Activated T-cell treated with anti-CD3 and anti-CD28 coated beads for 48 hours (primary cell): ENCODE results near the gene TMEM140.
"Not testable (repeated sequence)": the region's sequence is repeated elsewhere in the genome, so short reads cannot be mapped to it uniquely, and the experiment has no call there.

ENCODE experiments used
- DNase-seq: peaks from one replicate; pipeline ENCODE4 v3.0.0-alpha.2; 2020; ENCODE audit warnings: low read depth

The TMEM140 gene

GRCh38 chr7:135147899-135148721 is at the start of gene TMEM140:
TSS of gene TMEM140 (plus strand) at chr7:135148072. CDS start at chr7:135164442, 16,370 bp downstream.
- no peak for DNase-seq

- no peak for DNase-seq
These were observed 49.5 kb upstream of the TMEM140 start for GRCh38 chr7:135098391-135098790.

GRCh38 chr7:135100856-135101255 is 47.0 kb upstream of the TMEM140 start:
- no peak for DNase-seq

GRCh38 chr7:135102372-135102771 is 45.5 kb upstream of the TMEM140 start:
- DNase-seq = no peak

- DNase-seq = no peak
These were observed 38.3 kb upstream of the TMEM140 start for GRCh38 chr7:135109562-135109961.

GRCh38 chr7:135109976-135110375 is 37.9 kb upstream of the TMEM140 start:
- DNase-seq = no peak

GRCh38 chr7:135111379-135111778 is 36.5 kb upstream of the TMEM140 start:
- DNase-seq = no peak

GRCh38 chr7:135114622-135115021 is 33.2 kb upstream of the TMEM140 start:
- no peak for DNase-seq

GRCh38 chr7:135117096-135117495 is 30.8 kb upstream of the TMEM140 start:
- DNase-seq = no peak

- no peak for DNase-seq
These were observed 26.0 kb upstream of the TMEM140 start for GRCh38 chr7:135121868-135122267.

- DNase-seq = not testable (repeated sequence)
These were observed 23.2 kb upstream of the TMEM140 start for GRCh38 chr7:135124631-135125030.

GRCh38 chr7:135128931-135129330 is 18.9 kb upstream of the TMEM140 start:
- DNase-seq = no peak

GRCh38 chr7:135129579-135129978 is 18.3 kb upstream of the TMEM140 start:
- DNase-seq = no peak

- DNase-seq = no peak
These were observed 3.8 kb upstream of the TMEM140 start for GRCh38 chr7:135143885-135144668.

GRCh38 chr7:135147341-135147898 is 452 bp upstream of the TMEM140 start:
- DNase-seq = no peak

GRCh38 chr7:135150072-135150782 is 2.4 kb downstream of the TMEM140 start:
- DNase-seq = no peak

- DNase-seq = no peak
These were observed 3.3 kb downstream of the TMEM140 start for GRCh38 chr7:135151132-135151531.

GRCh38 chr7:135151533-135151932 is 3.7 kb downstream of the TMEM140 start:
- no peak for DNase-seq

GRCh38 chr7:135152442-135152841 is 4.6 kb downstream of the TMEM140 start:
- no peak for DNase-seq

- DNase-seq = no peak
These were observed 6.9 kb downstream of the TMEM140 start for GRCh38 chr7:135154734-135155133.

GRCh38 chr7:135156290-135156689 is 8.4 kb downstream of the TMEM140 start:
- no peak for DNase-seq

GRCh38 chr7:135158141-135158655 is 10.3 kb downstream of the TMEM140 start:
- DNase-seq = no peak
